Smooth muscle cell (in vitro differentiated cells): ENCODE results near the gene YAP1. TPM values are rescaled to one million over a fixed set of nuclear protein-coding genes. Genes with fewer than 3 reads are reported as not detected.

ENCODE experiments used
- DNase-seq: peaks from one replicate; lab custom pipeline; 2025; ENCODE audit not compliant: unreplicated experiment; lab: John Stamatoyannopoulos, UW
- H2AFZ ChIP-seq: fragments of 200-600 bp; sonication (generic); 2 replicates; pipeline ENCODE4 v1.6.0; 2016; ENCODE audit warnings: antibody characterized with exemption, low read depth, mild to moderate bottlenecking
- H3F3A ChIP-seq: fragments of 200-600 bp; sonication (generic); 2 replicates; pipeline ENCODE4 v1.6.0; 2017; ENCODE audit warnings: antibody characterized with exemption, low read depth
- H3K27ac ChIP-seq: fragments of 200-600 bp; sonication (generic); 2 replicates; pipeline ENCODE4 v1.5.1; 2016; ENCODE audit warnings: low read depth, mild to moderate bottlenecking
- H3K27me3 ChIP-seq: fragments of 200-600 bp; sonication (generic); 2 replicates; pipeline ENCODE4 v1.6.1; 2016; ENCODE audit warnings: low read depth, mild to moderate bottlenecking
- H3K36me3 ChIP-seq: fragments of 200-600 bp; sonication (generic); 2 replicates; pipeline ENCODE4 v1.5.1; 2016; ENCODE audit warnings: low read depth
- H3K4me1 ChIP-seq: fragments of 200-600 bp; sonication (generic); 2 replicates; pipeline ENCODE4 v1.5.1; 2016; ENCODE audit warnings: low read depth
- H3K4me2 ChIP-seq: fragments of 200-600 bp; sonication (generic); 2 replicates; pipeline ENCODE4 v1.6.0; 2016; ENCODE audit warnings: mild to moderate bottlenecking
- H3K4me3 ChIP-seq: fragments of 200-600 bp; sonication (generic); 2 replicates; pipeline ENCODE4 v1.5.1; 2016; ENCODE audit warnings: mild to moderate bottlenecking
- H3K79me2 ChIP-seq: fragments of 200-600 bp; sonication (generic); 2 replicates; pipeline ENCODE4 v1.6.0; 2016; ENCODE audit warnings: low read depth, mild to moderate bottlenecking
- H3K9ac ChIP-seq: fragments of 200-600 bp; sonication (generic); 2 replicates; pipeline ENCODE4 v1.6.0; 2016; ENCODE audit warnings: low read depth
- H3K9me3 ChIP-seq: fragments of 200-600 bp; sonication (generic); replicated peaks from 2 replicates; pipeline ENCODE4 v1.5.1; 2016; ENCODE audit warnings: low read depth
- H4K20me1 ChIP-seq: fragments of 200-600 bp; sonication (generic); 2 replicates; pipeline ENCODE4 v1.6.0; 2016; ENCODE audit warnings: low read depth
- WGBS: methylation state at CpG from one replicate; pipeline ENCODE4 v1.1.7; 2016; ENCODE audit warnings: low lambda C conversion rate; 5-methylcytosine and 5-hydroxymethylcytosine counted together
- polyA plus RNA-seq: library from polyadenylated mRNA; unstranded; fragments of >200 nt; fragmentation: Nextera tagmentation; extraction: Ambion mirVana; gene quantifications from 2 replicates; pipeline ENCODE4 v1.2.1, GENCODE V29; 2016
- total RNA-seq: library from RNA; depleted of rRNA; stranded (reverse); fragments of >200 nt; gene quantifications from 2 replicates; pipeline ENCODE4 v1.2.3, GENCODE V29; 2014
- TF ChIP-seq, protein P1 (sequence below): fragments of 200-600 bp; sonication (generic); IDR thresholded peaks from 2 replicates; pipeline ENCODE4 v1.5.1; 2017; ENCODE audit warnings: borderline replicate concordance, mild to moderate bottlenecking, antibody characterized with exemption; ENCODE audit not compliant: insufficient read depth, poor library complexity, severe bottlenecking

Gene YAP1
- total and polyA plus RNA-seq, 2 experiments from 2014 or later: 25.1 to 174 TPM

DNA sequence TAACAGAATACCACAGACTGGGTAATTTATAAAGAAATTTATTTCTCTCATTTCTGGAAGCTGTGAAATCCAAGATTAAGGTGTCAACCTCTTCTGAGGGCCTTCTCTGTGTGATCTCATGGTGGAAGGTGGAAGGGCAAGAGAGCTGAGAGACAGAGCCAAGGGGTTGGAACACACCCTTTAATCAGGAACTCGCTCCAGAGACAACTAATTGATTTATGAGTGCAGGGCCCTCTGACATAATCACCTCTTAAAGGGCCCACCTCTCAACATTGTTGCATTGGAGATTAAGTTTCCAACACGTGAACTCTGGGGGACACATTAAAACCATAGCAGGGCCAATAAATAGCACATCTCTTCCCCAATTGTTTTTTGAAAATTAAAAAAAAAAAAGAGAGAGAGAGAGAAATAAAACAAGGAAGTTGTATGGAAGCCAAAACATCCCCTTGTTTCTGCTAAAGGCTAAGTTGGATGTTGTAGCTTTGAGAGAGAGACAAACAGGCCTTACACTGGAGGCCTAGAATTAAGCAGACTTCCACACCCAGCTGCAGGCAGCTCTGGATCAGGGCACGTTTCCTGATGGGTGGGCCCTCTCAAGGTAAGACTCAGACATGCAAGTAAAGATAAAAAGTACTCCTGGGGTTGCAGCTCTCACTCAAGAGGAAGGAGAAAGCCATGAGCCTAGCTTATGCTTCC, 142.9 kb downstream of the YAP1 start:
- Histone ChIP-seq H3K4me1 (no peaks in the 10 kb centered on the region), H2AFZ (no peak overlapping the region), H3K9me3 (no peaks in the 10 kb centered on the region), H3K9ac (no peak overlapping the region), H3K4me2 (no peak overlapping the region), H3K36me3 (no peaks in the 10 kb centered on the region), H3F3A (no peaks in the 10 kb centered on the region), H3K27ac (peak overlapping the region; percentile 23), H3K4me3 (no peak overlapping the region), H3K79me2 (no peaks in the 10 kb centered on the region), H4K20me1 (no peaks in the 10 kb centered on the region), H3K27me3 (no peaks in the 10 kb centered on the region)
- DNase-seq: no peak
- 48% methylated on average over 3 of the region's 3 CpGs for WGBS
- TF ChIP-seq, protein P1, sequence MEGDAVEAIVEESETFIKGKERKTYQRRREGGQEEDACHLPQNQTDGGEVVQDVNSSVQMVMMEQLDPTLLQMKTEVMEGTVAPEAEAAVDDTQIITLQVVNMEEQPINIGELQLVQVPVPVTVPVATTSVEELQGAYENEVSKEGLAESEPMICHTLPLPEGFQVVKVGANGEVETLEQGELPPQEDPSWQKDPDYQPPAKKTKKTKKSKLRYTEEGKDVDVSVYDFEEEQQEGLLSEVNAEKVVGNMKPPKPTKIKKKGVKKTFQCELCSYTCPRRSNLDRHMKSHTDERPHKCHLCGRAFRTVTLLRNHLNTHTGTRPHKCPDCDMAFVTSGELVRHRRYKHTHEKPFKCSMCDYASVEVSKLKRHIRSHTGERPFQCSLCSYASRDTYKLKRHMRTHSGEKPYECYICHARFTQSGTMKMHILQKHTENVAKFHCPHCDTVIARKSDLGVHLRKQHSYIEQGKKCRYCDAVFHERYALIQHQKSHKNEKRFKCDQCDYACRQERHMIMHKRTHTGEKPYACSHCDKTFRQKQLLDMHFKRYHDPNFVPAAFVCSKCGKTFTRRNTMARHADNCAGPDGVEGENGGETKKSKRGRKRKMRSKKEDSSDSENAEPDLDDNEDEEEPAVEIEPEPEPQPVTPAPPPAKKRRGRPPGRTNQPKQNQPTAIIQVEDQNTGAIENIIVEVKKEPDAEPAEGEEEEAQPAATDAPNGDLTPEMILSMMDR: no peak

GRCh38 chr11:102254047-102254446, 143.8 kb downstream of the YAP1 start:
- H2AFZ ChIP-seq: no peak overlapping the region
- H3F3A ChIP-seq: no peaks in the 10 kb centered on the region
- H3K4me2 ChIP-seq: no peak overlapping the region
- H3K9me3 ChIP-seq: no peaks in the 10 kb centered on the region
- TF ChIP-seq, protein P1: peak; percentile 18
- no peak overlapping the region for H3K4me3 ChIP-seq
- no peaks in the 10 kb centered on the region for H4K20me1 ChIP-seq
- no peak overlapping the region for H3K27ac ChIP-seq
- no peaks in the 10 kb centered on the region for H3K4me1 ChIP-seq
- DNase-seq: no peak
- H3K27me3 ChIP-seq: no peaks in the 10 kb centered on the region
- 76% methylated on average over 5 of the region's 5 CpGs for WGBS
- no peak overlapping the region for H3K9ac ChIP-seq
- H3K79me2 ChIP-seq: no peaks in the 10 kb centered on the region
- no peaks in the 10 kb centered on the region for H3K36me3 ChIP-seq

DNA sequence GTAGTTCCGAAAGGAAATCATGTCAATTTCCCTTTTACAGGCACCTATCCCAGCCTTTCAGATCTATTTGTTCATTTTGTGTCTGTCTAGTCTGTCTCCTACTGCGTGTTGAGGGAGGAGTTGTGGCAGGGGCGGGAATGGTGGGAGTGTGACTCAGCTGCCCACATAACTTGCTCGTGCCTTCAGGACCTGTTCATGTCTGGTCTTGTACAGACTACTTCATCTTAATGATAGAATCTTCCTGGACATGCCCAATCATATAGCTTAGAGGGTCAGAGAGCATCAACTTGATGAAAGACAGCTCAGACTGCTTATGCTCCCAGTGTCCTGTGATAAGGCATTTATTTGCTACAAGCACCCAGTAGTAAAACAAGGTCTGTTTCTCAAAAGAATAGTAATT, 146.0 kb downstream of the YAP1 start:
- Histone ChIP-seq H3K27me3 (no peaks in the 10 kb centered on the region), H3K4me2 (peak overlapping the region; percentile 56), H3K9me3 (no peaks in the 10 kb centered on the region), H3K4me3 (no peak overlapping the region), H3K9ac (peak overlapping the region; percentile 60), H3K4me1 (no peaks in the 10 kb centered on the region), H3K27ac (peak overlapping the region; percentile 95), H4K20me1 (no peaks in the 10 kb centered on the region), H3K36me3 (no peaks in the 10 kb centered on the region), H2AFZ (peak overlapping the region; percentile 71), H3K79me2 (no peaks in the 10 kb centered on the region), H3F3A (no peaks in the 10 kb centered on the region)
- WGBS: 29% methylated on average over 4 of the region's 4 CpGs
- DNase-seq: no peak
- TF ChIP-seq, protein P1: no peak

DNA sequence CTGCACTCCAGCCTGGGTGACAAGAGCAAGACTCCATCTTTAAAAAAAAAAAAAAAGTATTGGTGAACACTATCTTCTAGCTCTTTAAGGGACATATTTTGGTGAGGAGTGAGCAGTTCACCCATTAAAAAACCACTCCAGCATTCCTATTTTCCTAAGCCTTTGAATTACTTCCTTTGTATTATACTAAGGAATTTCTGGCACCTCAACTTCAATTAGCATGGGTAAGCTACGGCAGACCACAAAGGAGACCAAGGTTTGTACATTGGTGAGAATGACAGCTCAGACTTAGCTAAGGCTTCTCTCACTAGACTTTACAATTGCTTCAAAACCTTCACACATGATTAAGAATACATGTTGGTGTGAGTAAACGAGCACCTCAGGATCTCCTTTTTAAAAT, 150.0 kb downstream of the YAP1 start:
- H3K4me3 ChIP-seq: no peak overlapping the region
- H3K27ac ChIP-seq: no peak overlapping the region
- no peak overlapping the region for H3K9ac ChIP-seq
- H2AFZ ChIP-seq: no peak overlapping the region
- peaks cover 5% of the 10 kb centered on the region for H3F3A ChIP-seq
- no peaks in the 10 kb centered on the region for H3K27me3 ChIP-seq
- H3K4me2 ChIP-seq: no peak overlapping the region
- no peaks in the 10 kb centered on the region for H3K9me3 ChIP-seq
- WGBS: 59% methylated on average over 2 of the region's 2 CpGs
- H3K36me3 ChIP-seq: no peaks in the 10 kb centered on the region
- no peaks in the 10 kb centered on the region for H4K20me1 ChIP-seq
- no peak for DNase-seq
- no peaks in the 10 kb centered on the region for H3K79me2 ChIP-seq
- TF ChIP-seq, protein P1: no peak
- H3K4me1 ChIP-seq: no peaks in the 10 kb centered on the region
